Suprapubic skin (tissue), 4 donors: Measurements from ENCODE around the gene IQCE.

Source experiments
- EP300 ChIP-seq: sonication (generic); formaldehyde crosslinking; IDR thresholded peaks from one replicate; pipeline ENCODE4 v1.6.1; 2017; ENCODE audit warnings: antibody characterized with exemption
- POLR2A ChIP-seq, 2 donors: fragments of 450-650 bp; IDR thresholded peaks; one replicate each; pipeline ENCODE4 v1.6.1; 2017; ENCODE audit warnings: antibody characterized with exemption in 2 of 2, mild to moderate bottlenecking in 2 of 2, moderate library complexity in 2 of 2
- POLR2AphosphoS5 ChIP-seq, 3 donors: sonication (generic); formaldehyde crosslinking; IDR thresholded peaks; one replicate each; pipeline ENCODE4 v1.6.1; 2017; ENCODE audit warnings: antibody characterized with exemption in 3 of 3
- TF ChIP-seq, protein P1 (sequence below), 2 donors: fragments of 200-600 bp in 1 of 2; fragments of 450-650 bp in 1 of 2; sonication (generic) in 1 of 2; IDR thresholded peaks; one replicate each; pipeline ENCODE4 v1.5.1; 2016 to 2019; ENCODE audit warnings: antibody characterized with exemption in 2 of 2, mild to moderate bottlenecking in 1 of 2, moderate library complexity in 1 of 2

DNA sequence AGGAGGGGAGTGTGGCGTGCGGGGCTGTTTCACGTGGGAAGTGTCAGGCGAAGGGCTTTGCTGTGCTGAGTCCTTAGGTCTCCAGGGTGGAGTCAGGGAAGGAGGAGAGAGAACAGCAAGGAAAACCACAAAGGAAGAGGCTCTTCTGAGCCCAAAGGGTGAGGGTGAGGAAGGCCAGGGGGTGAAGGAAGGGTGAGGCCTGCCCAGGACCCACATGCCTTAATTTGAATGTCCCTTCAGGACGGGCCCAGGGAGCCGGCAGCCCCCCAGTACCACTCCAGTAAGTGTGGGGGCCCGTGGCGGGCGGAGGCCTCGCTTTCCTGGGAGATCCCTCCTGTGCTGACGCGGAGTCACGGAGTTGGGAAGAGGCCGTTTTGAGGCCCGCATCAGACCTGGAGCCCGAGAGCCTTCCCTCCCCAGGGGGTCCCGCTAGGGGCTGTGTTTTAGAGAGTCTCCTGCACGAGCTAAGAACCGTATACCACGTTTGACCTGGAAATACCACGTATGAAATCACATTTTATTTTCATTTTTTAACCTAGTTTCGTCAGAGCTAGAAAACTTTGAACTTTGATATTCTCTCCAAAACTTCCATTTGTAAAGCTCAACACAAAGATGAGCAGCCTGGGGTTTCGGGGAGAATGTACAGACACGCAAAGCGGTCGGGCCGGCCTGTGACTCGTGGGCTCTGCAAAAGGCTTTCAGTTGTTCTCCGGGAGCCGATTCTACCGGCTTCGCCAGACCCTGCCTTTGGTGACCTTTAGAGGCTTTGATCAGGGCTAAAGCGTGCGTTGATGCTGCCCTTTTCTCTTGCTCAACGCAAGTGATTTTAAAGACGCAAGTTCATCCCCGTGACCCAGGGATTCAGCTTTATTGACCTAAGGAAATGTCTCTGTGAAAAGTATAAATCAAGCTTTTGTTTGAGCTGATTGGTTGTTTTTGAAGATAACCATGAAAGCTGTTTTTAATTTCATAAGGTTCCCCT, 49.4 kb downstream of the IQCE start:
- TF ChIP-seq, protein P1, sequence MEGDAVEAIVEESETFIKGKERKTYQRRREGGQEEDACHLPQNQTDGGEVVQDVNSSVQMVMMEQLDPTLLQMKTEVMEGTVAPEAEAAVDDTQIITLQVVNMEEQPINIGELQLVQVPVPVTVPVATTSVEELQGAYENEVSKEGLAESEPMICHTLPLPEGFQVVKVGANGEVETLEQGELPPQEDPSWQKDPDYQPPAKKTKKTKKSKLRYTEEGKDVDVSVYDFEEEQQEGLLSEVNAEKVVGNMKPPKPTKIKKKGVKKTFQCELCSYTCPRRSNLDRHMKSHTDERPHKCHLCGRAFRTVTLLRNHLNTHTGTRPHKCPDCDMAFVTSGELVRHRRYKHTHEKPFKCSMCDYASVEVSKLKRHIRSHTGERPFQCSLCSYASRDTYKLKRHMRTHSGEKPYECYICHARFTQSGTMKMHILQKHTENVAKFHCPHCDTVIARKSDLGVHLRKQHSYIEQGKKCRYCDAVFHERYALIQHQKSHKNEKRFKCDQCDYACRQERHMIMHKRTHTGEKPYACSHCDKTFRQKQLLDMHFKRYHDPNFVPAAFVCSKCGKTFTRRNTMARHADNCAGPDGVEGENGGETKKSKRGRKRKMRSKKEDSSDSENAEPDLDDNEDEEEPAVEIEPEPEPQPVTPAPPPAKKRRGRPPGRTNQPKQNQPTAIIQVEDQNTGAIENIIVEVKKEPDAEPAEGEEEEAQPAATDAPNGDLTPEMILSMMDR (IDR thresholded peaks at IDR 0.05) = no peak
- TF ChIP-seq POLR2A (IDR thresholded peaks at IDR 0.05) (no peak), POLR2AphosphoS5 (IDR thresholded peaks at IDR 0.05) (no peak), EP300 (no peak)
